H9 (cell line): ENCODE data around the gene COL23A1. TPM values are rescaled to one million over a fixed set of nuclear protein-coding genes. Genes with fewer than 3 reads are reported as not detected.

Experiments used
- DNase-seq: peaks from one replicate; pipeline ENCODE4 v3.0.0-alpha.2; 2017
- H2AFZ ChIP-seq: one replicate; pipeline ENCODE4 v1.6.1; 2013; ENCODE audit warnings: mild to moderate bottlenecking, low read length, control low read depth, moderate library complexity
- H2AK5ac ChIP-seq: 2 replicates; pipeline ENCODE4 v1.6.1; 2013; ENCODE audit warnings: low read length, control low read depth, mixed read lengths; ENCODE audit not compliant: insufficient read length
- H2BK120ac ChIP-seq: one replicate; pipeline ENCODE4 v1.6.1; 2013; ENCODE audit warnings: low read depth, mild to moderate bottlenecking, low read length, control low read depth, inconsistent platforms; ENCODE audit not compliant: poor library complexity, severe bottlenecking
- H2BK12ac ChIP-seq: 2 replicates; pipeline ENCODE4 v1.6.1; 2013; ENCODE audit warnings: low read length, control low read depth, mixed read lengths, low read depth; ENCODE audit not compliant: insufficient read length
- H2BK15ac ChIP-seq: 2 replicates; pipeline ENCODE4 v1.6.1; 2013; ENCODE audit warnings: low read depth, low read length, control low read depth
- H2BK20ac ChIP-seq: one replicate; pipeline ENCODE4 v1.6.1; 2013; ENCODE audit warnings: low read depth, mild to moderate bottlenecking, low read length, control low read depth, inconsistent platforms; ENCODE audit not compliant: poor library complexity, severe bottlenecking
- H2BK5ac ChIP-seq: 2 replicates; pipeline ENCODE4 v1.6.1; 2013; ENCODE audit warnings: low read length, control low read depth, mixed read lengths; ENCODE audit not compliant: insufficient read length
- H3K14ac ChIP-seq: 2 replicates; pipeline ENCODE4 v1.6.1; 2013; ENCODE audit warnings: low read length, control low read depth; ENCODE audit not compliant: insufficient read depth
- H3K18ac ChIP-seq: 2 replicates; pipeline ENCODE4 v1.6.1; 2013; ENCODE audit warnings: low read depth, mild to moderate bottlenecking, mixed read lengths, low read length, control low read depth; ENCODE audit not compliant: insufficient read length
- H3K23ac ChIP-seq: 2 replicates; pipeline ENCODE4 v1.6.1; 2013; ENCODE audit warnings: low read length, control low read depth, mixed read lengths, low read depth; ENCODE audit not compliant: insufficient read length
- H3K23me2 ChIP-seq: 2 replicates; pipeline ENCODE4 v1.6.1; 2013; ENCODE audit warnings: low read depth, mild to moderate bottlenecking, mixed read lengths, low read length, control low read depth; ENCODE audit not compliant: insufficient read length, poor library complexity, severe bottlenecking
- H3K27ac ChIP-seq: 2 replicates; pipeline ENCODE4 v1.5.1; 2013; ENCODE audit warnings: low read length, control low read depth, mixed read lengths, low read depth; ENCODE audit not compliant: insufficient read length
- H3K27me3 ChIP-seq: 2 replicates; pipeline ENCODE4 v1.6.1; 2013; ENCODE audit warnings: low read length, control low read depth, inconsistent platforms; ENCODE audit not compliant: insufficient read depth
- H3K4ac ChIP-seq: 2 replicates; pipeline ENCODE4 v1.6.1; 2013; ENCODE audit warnings: low read depth, mild to moderate bottlenecking, control low read depth, inconsistent platforms, low read length, moderate library complexity
- H3K4me1 ChIP-seq: 2 replicates; pipeline ENCODE4 v1.6.1; 2013; ENCODE audit warnings: low read length, control low read depth, inconsistent platforms; ENCODE audit not compliant: insufficient read depth
- H3K4me2 ChIP-seq: 2 replicates; pipeline ENCODE4 v1.6.1; 2013; ENCODE audit warnings: low read length, control low read depth, mixed read lengths; ENCODE audit not compliant: insufficient read length, insufficient read depth
- H3K56ac ChIP-seq: 2 replicates; pipeline ENCODE4 v1.6.1; 2013; ENCODE audit warnings: low read depth, mild to moderate bottlenecking, mixed read lengths, low read length, control low read depth; ENCODE audit not compliant: insufficient read length
- H3K79me1 ChIP-seq: 2 replicates; pipeline ENCODE4 v1.6.1; 2013; ENCODE audit warnings: low read depth, mild to moderate bottlenecking, moderate library complexity, low read length, control low read depth, inconsistent platforms; ENCODE audit not compliant: insufficient read depth, poor library complexity, severe bottlenecking
- H3K79me2 ChIP-seq: 2 replicates; pipeline ENCODE4 v1.6.1; 2013; ENCODE audit warnings: low read length, control low read depth, inconsistent platforms; ENCODE audit not compliant: insufficient read depth
- H3K9ac ChIP-seq: 2 replicates; pipeline ENCODE4 v1.6.1; 2013; ENCODE audit warnings: low read length, control low read depth, mixed read lengths; ENCODE audit not compliant: insufficient read length; ENCODE audit errors: extremely low read depth
- H3K9me3 ChIP-seq: one replicate; pipeline ENCODE4 v1.6.1; 2013; ENCODE audit warnings: low read depth, low read length, inconsistent platforms; ENCODE audit not compliant: control insufficient read depth
- H3T11ph ChIP-seq: one replicate; pipeline ENCODE4 v1.6.1; 2013; ENCODE audit warnings: mild to moderate bottlenecking, low read length, control low read depth, inconsistent platforms
- H4K20me1 ChIP-seq: one replicate; pipeline ENCODE4 v1.6.1; 2013; ENCODE audit not compliant: control insufficient read depth, insufficient read length, insufficient read depth
- H4K5ac ChIP-seq: 2 replicates; pipeline ENCODE4 v1.6.1; 2013; ENCODE audit warnings: low read depth, mild to moderate bottlenecking, mixed read lengths, low read length, control low read depth; ENCODE audit not compliant: insufficient read length
- H4K8ac ChIP-seq: replicated peaks from 2 replicates; pipeline ENCODE4 v1.6.1; 2013; ENCODE audit warnings: low read length, control low read depth, mixed read lengths, low read depth; ENCODE audit not compliant: insufficient read length
- H4K91ac ChIP-seq: 2 replicates; pipeline ENCODE4 v1.6.1; 2013; ENCODE audit warnings: low read depth, mild to moderate bottlenecking, moderate library complexity, mixed read lengths, low read length, control low read depth; ENCODE audit not compliant: insufficient read length
- H3K27ac Mint-ChIP-seq, 3 experiments: 2 replicates in 2 of 3; 3 replicates in 1 of 3; pipeline ENCODE4 v1.8.0; 2020 to 2021; ENCODE audit warnings: mixed read lengths in 3 of 3, mild to moderate bottlenecking in 1 of 3, moderate library complexity in 1 of 3
- H3K27me3 Mint-ChIP-seq: 2 replicates; pipeline ENCODE4 v1.8.0; 2021; ENCODE audit warnings: low read depth, mild to moderate bottlenecking, moderate library complexity, mixed read lengths
- H3K36me3 Mint-ChIP-seq, 3 experiments: 2 replicates in 2 of 3; 3 replicates in 1 of 3; pipeline ENCODE4 v1.8.0; 2020 to 2021; ENCODE audit warnings: low read depth in 3 of 3, mixed read lengths in 3 of 3; ENCODE audit not compliant: insufficient read depth in 1 of 3
- H3K4me1 Mint-ChIP-seq, 2 experiments: 2 replicates each; pipeline ENCODE4 v1.8.0; 2020; ENCODE audit warnings: mixed read lengths in 2 of 2
- H3K4me3 Mint-ChIP-seq, 2 experiments: 2 replicates in 1 of 2; 3 replicates in 1 of 2; pipeline ENCODE4 v1.8.0; 2020 to 2021; ENCODE audit warnings: mild to moderate bottlenecking in 2 of 2, mixed read lengths in 2 of 2, moderate library complexity in 1 of 2
- H3K9me3 Mint-ChIP-seq, 2 experiments: 2 replicates in 1 of 2; 3 replicates in 1 of 2; pipeline ENCODE4 v1.8.0; 2020; ENCODE audit warnings: mild to moderate bottlenecking in 2 of 2, mixed read lengths in 2 of 2, moderate library complexity in 1 of 2
- WGBS: extraction: QIAGEN DNeasy Blood & Tissue Kit; methylation state at CpG from one replicate; pipeline ENCODE4 v1.1.7; 2013; ENCODE audit warnings: missing lambda C conversion rate, low lambda C conversion rate, mixed read lengths; ENCODE audit not compliant: insufficient read length; ENCODE audit errors: extremely low coverage; 5-methylcytosine and 5-hydroxymethylcytosine counted together
- total RNA-seq: library from RNA; stranded (reverse); gene quantifications from 2 replicates; pipeline ENCODE4 v1.2.1, GENCODE V29; 2021
- TF ChIP-seq, protein P1 (sequence below): fragments of 200-600 bp; sonication (generic); conservative IDR thresholded peaks from 3 replicates; pipeline ENCODE4 v1.8.0; 2021; ENCODE audit warnings: antibody characterized with exemption, mild to moderate bottlenecking

COL23A1 gene
- total RNA-seq, 1 experiment from 2014 or later, result 2.6 TPM

DNA sequence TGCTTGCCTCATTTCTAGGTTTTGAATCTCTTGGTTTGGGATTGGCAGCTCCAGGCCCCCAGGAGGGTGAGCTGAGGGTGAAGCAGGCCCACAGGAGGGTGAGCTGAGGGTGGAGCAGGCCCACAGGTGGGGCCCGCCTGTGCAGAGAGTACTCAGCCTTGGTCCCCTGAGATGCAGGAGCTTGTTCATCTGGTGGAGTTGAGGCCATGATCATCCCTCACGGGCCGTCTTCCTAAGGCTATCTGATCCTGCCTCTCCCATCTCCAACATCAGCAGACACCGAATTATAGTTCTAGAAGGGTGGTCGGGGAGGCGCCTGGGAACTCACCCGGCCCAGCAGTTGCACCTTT is 225.9 kb downstream of the COL23A1 start:
- peaks cover 4% of the 10 kb centered on the region in 2 experiments; a peak in 4 of 5 replicates for H3K9me3 Mint-ChIP-seq
- Histone ChIP-seq H3K14ac (no peak overlapping the region), H3K56ac (no peak overlapping the region), H3K79me1 (no peaks in the 10 kb centered on the region), H4K20me1 (peaks cover 2% of the 10 kb centered on the region), H3K23me2 (no peaks in the 10 kb centered on the region), H4K8ac (no peak overlapping the region), H3K23ac (no peak overlapping the region), H2BK15ac (no peak overlapping the region), H2BK120ac (no peak overlapping the region), H3K27ac (no peak overlapping the region), H4K91ac (no peak overlapping the region), H2BK5ac (no peak overlapping the region), H3K4me1 (no peaks in the 10 kb centered on the region), H2BK12ac (no peak overlapping the region), H4K5ac (no peak overlapping the region), H3K4me2 (no peak overlapping the region), H3K79me2 (no peaks in the 10 kb centered on the region), H3K9ac (no peak overlapping the region), H3T11ph (no peak overlapping the region), H3K9me3 (no peaks in the 10 kb centered on the region), H3K18ac (no peak overlapping the region), H3K27me3 (no peaks in the 10 kb centered on the region), H2BK20ac (no peak overlapping the region), H2AK5ac (no peak overlapping the region), H3K4ac (no peak overlapping the region), H2AFZ (no peak overlapping the region)
- H3K36me3 Mint-ChIP-seq, result peaks cover 2 to 5% (median 4%) of the 10 kb centered on the region in 3 experiments; a peak in 5 of 7 replicates
- WGBS, result no CpG with 5 or more reads among the region's 7 CpGs
- H3K4me3 Mint-ChIP-seq, result no peak overlapping the region; a peak in 1 of 5 replicates
- TF ChIP-seq, protein P1, sequence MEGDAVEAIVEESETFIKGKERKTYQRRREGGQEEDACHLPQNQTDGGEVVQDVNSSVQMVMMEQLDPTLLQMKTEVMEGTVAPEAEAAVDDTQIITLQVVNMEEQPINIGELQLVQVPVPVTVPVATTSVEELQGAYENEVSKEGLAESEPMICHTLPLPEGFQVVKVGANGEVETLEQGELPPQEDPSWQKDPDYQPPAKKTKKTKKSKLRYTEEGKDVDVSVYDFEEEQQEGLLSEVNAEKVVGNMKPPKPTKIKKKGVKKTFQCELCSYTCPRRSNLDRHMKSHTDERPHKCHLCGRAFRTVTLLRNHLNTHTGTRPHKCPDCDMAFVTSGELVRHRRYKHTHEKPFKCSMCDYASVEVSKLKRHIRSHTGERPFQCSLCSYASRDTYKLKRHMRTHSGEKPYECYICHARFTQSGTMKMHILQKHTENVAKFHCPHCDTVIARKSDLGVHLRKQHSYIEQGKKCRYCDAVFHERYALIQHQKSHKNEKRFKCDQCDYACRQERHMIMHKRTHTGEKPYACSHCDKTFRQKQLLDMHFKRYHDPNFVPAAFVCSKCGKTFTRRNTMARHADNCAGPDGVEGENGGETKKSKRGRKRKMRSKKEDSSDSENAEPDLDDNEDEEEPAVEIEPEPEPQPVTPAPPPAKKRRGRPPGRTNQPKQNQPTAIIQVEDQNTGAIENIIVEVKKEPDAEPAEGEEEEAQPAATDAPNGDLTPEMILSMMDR, result no peak
- H3K27me3 Mint-ChIP-seq, result peaks cover 4% of the 10 kb centered on the region
- H3K27ac Mint-ChIP-seq, result no peak overlapping the region
- H3K4me1 Mint-ChIP-seq, result peaks cover 24 to 39% of the 10 kb centered on the region in 2 experiments
- no peak for DNase-seq
